ENCODE results near the gene CERS6.

CERS6 gene

DNA sequence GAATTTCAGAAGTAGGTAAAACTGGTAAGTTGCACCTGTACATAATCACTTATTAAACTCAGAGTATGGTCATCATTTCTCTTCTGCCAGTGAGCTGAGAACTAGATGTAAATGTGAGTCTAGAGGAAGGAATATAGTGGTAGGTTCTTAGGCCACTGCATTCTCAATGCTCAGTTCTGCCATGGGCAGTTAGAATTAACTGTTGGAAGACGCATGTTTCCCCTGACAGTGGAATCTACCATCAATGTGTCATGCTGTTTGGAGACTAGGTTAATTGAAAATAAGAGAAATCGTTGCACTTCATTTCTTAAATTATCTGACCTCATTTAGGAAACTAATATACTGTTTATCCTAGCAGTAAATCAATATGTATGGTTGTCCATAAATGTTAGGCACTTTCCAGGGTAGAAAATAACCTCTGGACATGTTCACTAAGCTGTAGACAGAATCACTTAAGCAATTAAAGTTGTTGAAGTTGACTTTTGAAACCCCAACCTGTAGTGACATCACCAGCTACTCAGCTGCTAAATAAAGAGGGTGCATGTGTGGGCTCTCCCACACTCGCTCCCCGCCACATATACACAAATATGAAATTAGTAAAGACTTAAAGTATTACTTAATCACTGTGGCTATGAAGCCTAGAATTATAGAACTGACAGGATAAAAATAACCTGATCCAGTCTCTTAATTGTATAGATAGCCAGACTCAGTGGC, 254.8 kb downstream of the CERS6 start:
- no peak for DNase-seq

DNA sequence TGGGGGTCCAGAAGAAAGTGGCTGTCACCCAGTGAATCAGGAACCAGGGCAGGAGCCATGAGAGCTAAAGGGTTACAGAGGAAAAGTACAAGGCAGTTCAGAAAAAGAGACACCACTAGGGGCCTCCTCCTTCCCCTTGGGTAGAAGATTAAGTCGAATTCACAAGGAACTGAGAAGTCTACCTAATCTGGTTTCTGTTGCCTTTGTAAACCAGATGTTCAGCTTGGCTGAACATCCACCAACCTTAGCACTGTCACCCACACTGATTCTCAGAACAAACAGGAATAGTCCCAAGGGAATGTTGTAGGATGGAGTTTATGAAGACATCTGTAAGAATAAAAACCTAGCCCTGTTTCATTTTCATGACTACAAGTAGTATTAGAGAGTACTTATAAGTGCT, 256.0 kb downstream of the CERS6 start:
- DNase-seq = no peak

DNA sequence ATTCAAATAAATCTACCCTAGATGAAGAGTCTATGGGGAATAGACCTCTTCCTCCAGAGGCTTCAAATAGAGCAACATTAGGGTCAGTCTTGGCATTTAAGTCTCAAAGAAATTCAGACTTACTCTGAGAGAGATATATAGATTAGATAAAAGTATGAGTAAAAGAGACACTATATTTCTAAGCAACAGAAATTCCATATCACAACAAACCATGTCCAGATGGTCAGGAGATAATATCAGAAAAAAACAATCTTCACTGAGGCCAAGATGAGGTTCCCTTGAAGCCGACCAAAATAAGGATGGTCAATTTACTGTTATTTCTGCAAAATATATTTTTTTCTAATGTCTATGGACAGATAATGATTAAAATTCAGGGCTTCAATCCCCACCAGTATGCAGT, 257.3 kb downstream of the CERS6 start:
- DNase-seq = no peak

DNA sequence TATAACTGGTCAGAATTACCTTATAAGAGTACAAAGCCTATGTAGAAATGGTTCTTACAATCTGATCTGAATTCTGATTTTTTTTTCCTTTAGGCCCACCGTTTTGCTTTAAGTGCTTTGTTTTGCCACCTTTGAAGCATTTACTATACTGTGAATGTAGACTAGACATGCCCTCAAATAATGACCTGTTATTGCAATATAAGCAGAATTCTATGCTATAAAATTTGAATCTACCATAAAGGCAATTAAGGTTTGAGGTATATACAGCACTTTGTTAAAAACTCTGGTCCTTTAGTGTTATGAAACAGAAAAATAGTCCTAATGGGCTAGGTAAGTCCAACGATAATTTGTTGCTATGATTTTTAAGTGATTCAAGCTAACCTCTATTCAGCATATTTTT, 259.8 kb downstream of the CERS6 start:
- no peak for DNase-seq

DNA sequence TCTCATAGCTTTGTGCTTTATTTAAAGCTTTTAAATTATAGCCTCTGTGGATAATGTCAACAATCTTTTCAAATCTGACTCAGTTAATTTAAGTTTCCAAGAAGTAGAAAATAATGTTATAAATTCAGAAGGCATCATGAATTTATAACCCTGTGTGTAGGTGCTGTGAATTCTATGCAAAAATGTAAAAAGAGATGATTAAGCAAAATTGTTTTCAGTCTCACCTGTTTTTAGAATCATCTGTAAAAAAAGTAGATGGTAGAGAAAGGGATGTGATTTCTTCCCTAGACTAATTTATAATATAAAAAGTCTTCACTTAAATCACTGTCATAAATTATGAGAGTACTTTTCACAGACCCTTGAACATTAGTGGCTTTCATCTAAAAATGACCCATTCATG, 260.8 kb downstream of the CERS6 start:
- DNase-seq = no peak

DNA sequence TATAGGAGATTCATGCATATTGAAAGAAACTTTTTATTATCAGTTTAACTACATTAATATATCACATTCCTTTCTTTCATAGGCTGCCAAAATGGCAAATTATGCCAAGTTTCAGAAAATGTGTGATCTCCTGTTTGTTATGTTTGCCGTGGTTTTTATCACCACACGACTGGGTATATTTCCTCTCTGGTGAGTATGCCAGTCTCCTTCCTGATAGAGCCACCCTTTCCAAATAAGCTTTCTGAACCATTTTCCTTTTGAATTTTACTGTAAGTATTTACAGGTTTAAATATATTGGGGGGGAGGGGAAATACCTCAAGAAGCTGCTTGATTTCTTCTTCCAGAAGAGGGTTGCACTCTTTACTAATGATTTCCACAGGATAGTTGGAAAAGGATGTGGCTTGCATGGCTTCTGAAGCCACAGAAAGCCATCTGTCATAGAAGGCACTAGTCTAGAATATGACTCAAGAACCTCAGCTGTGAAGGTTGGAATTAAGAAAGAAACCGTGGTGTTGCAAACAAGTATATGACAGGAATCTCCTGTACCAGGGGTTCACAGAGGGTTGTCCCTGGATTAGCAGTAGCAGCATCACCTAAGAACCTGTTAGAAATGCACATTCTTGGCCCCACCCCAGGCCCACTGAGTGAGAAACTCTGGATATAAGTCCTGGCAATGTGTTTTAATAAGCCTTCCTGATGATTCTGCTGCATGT, 261.9 kb downstream of the CERS6 start:
- no peak for DNase-seq

DNA sequence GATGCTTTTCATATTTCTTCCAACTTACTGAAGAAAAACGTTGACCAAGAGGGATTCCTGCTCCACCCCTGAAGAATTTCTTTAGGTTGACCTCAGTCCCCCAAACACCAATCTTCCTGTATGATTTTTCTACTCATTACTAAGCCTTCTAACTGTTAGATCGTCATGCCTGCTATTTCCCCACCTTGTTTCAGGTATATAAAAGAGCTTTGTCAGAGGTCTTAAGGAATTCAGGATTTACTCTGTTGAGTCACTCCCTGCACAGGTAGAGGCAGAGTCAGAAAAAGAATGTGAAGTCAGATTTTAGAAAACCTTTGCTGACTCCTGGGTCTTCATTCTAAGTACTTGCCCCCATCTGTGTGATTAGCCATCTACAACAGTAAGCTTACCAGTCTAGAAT, 262.6 kb downstream of the CERS6 start:
- no peak for DNase-seq

DNA sequence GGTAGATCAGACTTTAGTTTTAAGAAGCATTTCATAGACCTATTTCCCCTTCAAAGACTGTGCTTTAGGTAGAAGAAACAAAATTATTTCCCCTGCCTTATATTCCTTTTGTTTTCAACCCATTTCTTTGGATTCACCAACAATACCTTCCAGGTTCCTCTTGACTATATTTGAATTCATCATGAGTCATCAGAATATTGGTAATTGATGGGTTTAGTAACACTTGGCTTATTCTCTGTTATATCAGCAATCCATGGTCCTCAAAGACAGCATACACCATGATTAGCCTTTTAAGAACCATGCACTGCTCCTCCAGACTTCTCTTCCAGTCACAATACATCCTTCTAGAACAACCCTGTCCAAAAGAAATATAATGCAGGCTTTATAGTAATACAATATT, 263.4 kb downstream of the CERS6 start:
- DNase-seq = no peak

DNA sequence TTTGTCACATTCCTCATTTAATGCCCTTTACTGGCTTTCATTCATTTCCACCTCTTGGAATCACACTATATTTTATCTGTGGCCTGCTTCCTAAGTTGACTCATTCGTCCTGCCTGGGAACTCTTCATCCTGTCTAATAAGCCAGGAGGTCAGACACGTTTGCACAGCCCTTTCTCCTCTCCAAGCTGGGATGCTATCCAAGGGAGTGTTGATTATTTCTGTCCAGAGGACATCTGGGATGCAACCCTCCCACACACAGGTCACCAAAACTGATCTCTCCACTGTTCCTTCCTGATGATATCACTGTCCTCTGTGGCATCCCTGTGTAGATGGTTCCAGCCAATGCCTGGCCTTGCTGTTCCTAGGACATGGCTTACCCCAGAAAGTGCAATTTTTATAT, 266.5 kb downstream of the CERS6 start:
- DNase-seq = no peak

DNA sequence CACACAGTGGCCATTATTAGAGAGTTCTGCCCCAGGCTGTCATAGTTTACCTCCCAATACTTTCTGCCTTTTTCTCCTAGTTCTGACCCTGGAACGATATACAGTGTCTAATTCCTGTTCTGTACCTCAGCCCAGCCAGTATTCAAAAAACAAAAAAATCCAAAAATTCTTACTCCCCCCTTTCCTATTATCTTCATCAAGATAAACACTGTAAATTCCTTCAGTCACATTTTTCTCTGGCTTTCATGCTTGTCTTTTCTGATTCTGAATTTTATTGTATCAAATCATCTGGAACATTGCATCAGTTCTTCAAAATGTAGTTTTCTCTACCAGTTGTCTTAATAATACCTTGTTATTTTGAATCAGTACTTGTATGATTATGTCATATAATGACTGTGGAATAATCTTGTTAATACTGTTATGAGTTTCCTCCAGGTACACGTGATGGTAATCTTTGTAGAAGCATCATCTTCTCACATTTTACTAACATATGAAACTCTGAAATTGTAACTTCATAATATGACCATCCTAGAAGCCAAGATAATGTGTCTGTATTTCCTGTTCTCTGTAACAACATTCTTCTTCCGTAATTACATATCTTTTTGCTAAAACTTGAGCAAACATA, 267.3 kb downstream of the CERS6 start:
- no peak for DNase-seq

DNA sequence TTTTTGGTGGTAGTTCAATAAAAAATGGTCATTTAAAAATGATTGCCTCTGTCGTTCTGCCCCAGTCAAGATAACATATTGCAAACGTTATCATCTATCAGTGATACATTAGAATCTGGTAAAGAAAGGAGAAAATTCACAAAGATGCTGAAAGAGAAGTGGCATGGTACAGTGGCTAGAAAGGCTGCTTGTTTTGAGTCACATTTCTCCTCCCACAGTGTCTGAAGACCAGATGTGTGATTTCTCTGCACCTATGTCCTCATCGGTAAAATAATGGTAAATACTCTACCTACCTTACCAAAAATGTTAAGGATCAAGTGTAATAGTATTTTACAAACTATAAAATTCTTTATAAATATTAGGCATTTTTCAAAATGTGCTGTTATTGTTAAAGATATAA, 270.3 kb downstream of the CERS6 start:
- DNase-seq = no peak

DNA sequence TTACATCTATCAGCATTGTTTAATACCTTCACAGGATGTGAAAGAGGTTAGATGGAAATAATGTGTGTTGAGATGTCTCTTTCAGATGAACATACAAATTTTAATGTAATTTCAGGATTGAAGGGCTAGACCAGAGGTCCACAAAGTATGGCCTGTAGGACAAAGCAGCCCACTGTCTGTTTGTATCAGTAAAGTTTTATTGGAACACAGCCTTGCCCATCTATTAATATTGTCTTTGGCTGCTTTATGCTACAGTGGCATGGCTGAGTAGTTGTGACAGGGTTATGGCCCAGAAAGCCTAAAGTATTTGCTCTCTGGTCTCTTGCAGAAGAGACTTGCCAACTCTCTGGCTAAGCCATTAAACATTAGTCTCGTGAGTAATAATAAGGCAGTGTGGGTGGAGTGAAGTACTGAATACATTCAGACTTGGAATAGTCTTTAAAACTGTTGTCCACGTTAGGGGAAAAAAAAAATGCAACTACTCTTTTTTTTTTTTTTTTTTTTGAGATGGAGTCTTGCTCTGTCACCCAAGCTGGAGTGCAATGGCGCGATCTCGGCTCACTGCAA, 271.9 kb downstream of the CERS6 start:
- DNase-seq = no peak

DNA sequence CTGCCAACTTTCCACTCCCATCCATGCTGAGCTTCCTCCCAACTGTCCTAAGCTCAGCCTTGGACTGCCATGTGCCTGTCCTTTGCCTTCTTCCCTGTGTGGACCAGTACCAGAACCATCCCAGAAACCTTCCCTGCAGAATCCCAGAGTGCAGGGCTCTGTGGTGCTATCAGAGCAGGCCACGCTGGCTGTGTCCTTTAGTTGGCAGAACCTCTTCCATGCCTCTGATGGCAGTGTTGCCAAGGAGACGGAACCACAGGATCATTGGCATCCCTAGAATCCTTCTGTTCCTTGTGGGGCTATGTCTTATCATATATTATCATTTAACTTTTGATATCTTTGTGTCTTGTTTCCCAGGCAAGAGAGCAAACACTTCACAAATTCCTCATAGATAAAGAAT, 273.4 kb downstream of the CERS6 start:
- DNase-seq = no peak

DNA sequence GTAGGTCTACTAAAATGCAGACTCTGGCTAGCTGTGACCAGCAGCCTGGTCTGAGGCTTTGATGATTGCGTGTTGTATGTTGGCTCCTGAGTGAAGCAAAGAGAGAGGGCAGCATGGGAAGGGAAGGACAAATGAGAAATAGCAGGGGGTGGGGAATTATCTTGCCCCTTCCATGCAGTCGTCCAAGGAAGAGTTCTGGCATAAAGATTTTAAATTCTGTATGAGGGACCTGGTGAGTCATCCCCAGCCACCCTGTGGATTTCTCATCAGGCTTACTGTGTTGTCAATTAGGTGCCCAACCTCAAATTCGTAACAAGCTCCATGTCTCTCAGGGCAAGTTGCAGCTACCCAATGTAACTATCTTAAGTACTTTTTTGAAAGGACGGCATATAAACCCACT, 274.3 kb downstream of the CERS6 start:
- DNase-seq = no peak

DNA sequence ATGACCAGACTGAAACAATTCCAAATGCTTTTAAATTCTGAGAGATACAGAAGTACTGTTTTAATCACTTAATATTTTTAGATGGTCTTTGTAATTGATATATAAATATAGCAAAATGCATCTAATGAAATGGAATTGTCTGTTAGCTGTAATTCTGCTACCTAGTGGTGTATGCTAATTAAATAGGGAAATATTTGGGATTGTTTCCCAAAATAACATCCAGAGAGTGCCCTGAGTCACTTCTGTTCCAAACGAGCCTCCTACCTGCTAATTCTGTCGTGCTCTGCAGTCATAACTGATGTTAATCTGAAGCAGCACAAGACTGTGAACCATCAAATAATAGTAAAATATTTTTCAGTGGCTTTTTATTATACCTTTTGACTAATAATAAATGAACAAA, 274.9 kb downstream of the CERS6 start:
- no peak for DNase-seq

DNA sequence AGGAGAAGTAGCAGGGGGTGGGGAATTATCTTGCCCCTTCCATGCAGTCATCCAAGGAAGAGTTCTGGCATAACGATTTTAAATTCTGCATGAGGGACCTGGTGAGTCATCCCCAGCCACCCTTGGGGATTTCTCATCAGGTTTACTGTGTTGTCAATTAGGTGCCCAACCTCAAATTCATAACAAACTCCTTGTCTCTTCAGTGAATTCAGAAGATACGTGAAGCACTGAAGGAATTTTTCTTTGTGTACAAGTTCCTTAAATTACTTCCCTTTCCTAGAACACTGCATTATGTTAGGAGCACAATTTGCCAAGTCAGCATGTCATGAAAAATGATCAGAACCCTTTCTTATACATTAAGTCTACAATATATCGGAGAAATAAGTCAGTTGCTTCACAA, 275.5 kb downstream of the CERS6 start:
- DNase-seq = no peak

DNA sequence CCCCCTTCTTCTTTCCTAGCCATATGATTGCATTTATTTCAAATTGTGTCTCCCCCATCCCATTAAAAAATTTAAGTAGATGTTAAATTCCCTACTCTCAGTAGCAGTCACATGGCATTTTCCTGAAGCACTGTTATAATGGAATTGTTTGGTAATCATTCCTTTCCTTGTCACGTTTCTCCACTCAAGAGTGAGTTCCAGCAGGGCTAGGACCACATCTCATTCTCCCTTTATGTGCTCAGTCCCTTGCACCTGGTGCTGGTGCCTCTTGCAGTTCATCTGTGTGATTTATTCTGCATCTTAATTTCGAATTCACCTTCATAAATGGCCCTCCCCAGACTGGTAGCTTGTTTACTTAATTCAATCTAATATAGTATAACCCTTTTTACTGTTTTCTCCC, 276.0 kb downstream of the CERS6 start:
- no peak for DNase-seq

DNA sequence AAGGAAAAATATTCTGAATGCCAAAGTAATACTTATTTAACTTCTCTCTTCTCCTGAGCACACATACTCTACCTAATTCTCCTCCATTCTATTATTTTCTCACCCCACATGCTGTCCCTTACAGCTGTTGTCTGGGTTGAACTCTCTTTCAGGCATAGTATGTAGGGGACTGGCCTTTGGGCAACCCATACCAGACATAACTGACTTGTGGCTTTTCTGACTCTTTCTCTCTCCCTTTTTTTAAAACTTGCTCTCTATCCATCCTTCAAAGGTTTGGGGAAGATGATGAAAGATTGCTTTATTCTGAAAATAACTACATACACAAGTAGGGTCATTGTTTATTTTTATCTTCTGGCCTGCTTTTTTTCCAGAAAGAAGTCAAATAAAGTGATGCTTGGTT, 276.4 kb downstream of the CERS6 start:
- DNase-seq = no peak

DNA sequence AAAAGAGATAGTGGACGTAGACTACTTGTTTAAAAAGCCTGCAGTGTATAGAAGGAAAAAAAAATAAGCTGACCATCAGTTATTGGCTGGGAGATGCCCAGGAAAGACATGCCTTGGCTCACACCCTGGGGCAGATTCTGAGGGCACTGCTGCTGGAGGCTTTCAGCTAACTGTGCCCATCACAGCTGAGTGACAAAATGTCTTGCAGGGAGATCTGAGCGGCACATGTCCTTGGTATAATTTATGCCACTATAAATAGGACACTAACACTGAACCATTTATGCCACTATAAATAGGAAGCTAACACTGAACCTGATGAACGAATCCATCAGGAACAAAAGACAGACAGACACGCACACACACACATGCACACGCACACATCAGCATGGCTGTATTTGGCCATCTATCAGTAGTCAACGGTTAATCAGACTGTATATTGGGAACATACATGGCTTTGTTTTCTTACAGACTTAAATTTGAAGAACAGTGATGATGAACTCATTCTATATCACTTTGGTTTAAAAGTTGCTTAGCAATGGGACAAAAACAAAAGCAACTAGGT, 278.2 kb downstream of the CERS6 start:
- no peak for DNase-seq

DNA sequence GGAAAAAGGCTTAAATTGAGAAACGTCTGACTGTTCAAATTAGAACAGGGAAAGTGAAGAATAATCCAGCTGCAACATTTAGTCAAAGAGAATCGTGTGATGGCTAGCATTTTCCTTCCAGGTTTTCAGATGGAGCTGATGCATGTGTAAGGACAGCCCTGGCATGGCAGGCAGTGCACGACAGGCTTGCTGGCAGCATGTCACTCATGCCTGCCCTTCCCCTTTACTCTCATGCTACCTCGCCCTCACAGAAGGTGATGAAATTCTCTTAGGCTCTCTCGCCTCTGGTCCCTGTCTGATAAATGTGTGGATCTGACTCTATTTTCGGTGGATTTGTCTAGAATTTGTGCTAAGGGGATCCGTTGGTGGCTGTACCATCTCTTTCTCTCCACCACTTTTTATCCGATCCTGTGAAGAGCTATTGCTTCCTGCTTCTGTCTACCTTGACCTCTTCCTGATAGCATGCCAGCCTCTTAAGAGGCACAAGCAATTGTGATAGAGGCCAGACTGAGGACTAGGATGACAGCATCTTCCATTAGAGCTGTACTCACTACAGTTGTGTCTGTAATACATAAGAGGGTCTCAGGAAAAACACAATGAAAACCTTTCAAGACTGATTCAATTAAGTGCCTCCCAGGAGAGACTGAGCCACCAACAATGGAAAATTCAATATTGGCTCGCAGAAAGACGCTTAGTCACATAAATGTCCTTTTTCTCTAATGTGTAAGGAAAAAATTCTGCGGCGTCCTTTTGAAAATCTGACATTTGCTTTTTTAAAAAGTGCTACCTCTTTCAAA, 280.8 kb downstream of the CERS6 start:
- no peak for DNase-seq

DNA sequence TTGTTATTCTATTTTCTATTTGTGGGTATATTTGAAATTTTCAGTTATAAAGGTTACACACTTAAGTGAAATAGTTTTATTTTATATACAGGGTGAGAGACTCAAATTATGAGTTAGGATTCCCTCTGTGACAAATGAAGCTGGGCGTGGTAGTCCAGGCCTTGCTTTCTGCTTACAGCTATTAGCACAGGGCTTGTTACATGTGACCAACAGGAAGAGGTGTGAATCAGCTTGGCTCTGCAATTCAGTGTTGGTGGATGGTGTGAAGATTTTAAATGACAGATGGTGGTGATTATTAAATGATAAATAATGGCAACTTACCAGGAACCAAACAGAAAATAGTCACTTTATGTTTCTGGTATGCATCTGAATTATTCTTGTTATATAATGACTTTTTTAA, 282.0 kb downstream of the CERS6 start:
- no peak for DNase-seq

DNA sequence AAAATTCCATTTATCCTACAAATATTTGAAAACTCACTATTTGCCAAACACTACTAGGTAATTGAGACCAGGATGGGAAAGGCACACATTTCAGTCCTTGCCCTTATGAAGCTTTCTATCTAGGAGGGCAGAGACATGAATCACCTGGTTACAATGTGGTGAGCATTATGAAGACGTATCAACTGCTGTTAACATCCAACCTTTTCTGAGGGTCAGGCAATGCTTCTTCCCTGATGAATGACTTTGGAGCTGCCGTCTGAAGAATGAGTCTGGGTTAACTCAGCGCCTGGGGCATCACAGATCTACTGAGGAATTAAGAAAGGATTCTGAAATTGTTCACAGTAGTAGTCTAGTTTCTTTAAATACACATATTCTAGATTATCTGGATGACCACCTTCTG, 284.3 kb downstream of the CERS6 start:
- DNase-seq = no peak

DNA sequence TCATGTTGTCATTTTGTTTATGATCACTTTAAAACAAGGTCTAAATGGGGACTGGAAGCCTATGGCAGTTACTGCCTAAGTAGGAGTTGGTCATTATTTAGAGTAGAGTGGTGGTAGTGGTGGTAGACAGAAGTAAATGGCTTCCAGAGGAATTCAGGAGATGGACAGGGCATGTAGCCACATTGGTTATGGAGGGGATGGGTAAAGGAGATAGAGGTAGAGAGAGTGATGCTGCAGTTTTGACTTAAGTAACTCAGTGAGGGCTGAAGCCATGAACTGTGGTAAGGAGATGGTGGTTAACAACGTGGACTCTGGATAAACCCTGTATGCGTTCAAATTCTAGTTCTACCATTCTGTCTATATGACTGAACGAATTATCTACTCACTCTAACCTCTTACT, 284.7 kb downstream of the CERS6 start:
- DNase-seq = no peak

All from stimulated activated naive CD4-positive, alpha-beta T cell (primary cell).